ENCODE data around the gene CORO7.

- no peak for TF ChIP-seq CTCF (IDR thresholded peaks at IDR 0.05 in 4 of 5, conservative IDR thresholded peaks at IDR 0.05 in 1 of 5)
- no peak for TF ChIP-seq POLR2A (IDR thresholded peaks at IDR 0.05)
These were observed 83.1 kb downstream of the CORO7 start for GRCh38 chr16:4333308-4333638.
